UCSD-AML1 (cell line): ENCODE measurements around the gene CIZ1.
"Not testable (repeated sequence)": the region's sequence is repeated elsewhere in the genome, so short reads cannot be mapped to it uniquely, and the experiment has no call there.

Source experiments
- DNase-seq: peaks from one replicate; lab custom pipeline; 2025; ENCODE audit not compliant: unreplicated experiment; lab: John Stamatoyannopoulos, UW

Gene CIZ1

GRCh38 chr9:128149001-128149701, 42.2 kb downstream of the CIZ1 start, which contains the start of gene LCN2:
Gene LCN2 (plus strand): TSS chr9:128149453. CDS start chr9:128149526, 73 bp downstream.
- no peak for DNase-seq

GRCh38 chr9:128148509-128149000, 42.8 kb downstream of the CIZ1 start:
- DNase-seq: no peak

GRCh38 chr9:128146591-128147120, 44.7 kb downstream of the CIZ1 start:
- DNase-seq: no peak

GRCh38 chr9:128145951-128146351, 45.4 kb downstream of the CIZ1 start:
- no peak for DNase-seq

GRCh38 chr9:128145536-128145935, 45.8 kb downstream of the CIZ1 start:
- no peak for DNase-seq

GRCh38 chr9:128144239-128145181, 46.9 kb downstream of the CIZ1 start:
- no peak for DNase-seq

GRCh38 chr9:128143525-128144238, 47.7 kb downstream of the CIZ1 start:
- no peak for DNase-seq

GRCh38 chr9:128142596-128142995, 48.8 kb downstream of the CIZ1 start:
- no peak for DNase-seq

GRCh38 chr9:128142061-128142460, 49.3 kb downstream of the CIZ1 start:
- peak; percentile 50 for DNase-seq

GRCh38 chr9:128141604-128142003, 49.8 kb downstream of the CIZ1 start:
- no peak for DNase-seq

GRCh38 chr9:128139621-128140020, 51.8 kb downstream of the CIZ1 start:
- DNase-seq: no peak

- DNase-seq: no peak
Measured at GRCh38 chr9:128138001-128138400, 53.4 kb downstream of the CIZ1 start.

- DNase-seq: no peak
Measured at GRCh38 chr9:128136816-128137793, 54.3 kb downstream of the CIZ1 start.

- DNase-seq: not testable (repeated sequence)
Measured at GRCh38 chr9:128135561-128135960, 55.8 kb downstream of the CIZ1 start.

GRCh38 chr9:128132139-128132538, 59.2 kb downstream of the CIZ1 start:
- not testable (repeated sequence) for DNase-seq

- not testable (repeated sequence) for DNase-seq
Measured at GRCh38 chr9:128131346-128131745, 60.0 kb downstream of the CIZ1 start.

- not testable (repeated sequence) for DNase-seq
Measured at GRCh38 chr9:128130651-128131050, 60.7 kb downstream of the CIZ1 start.

GRCh38 chr9:128129976-128130590, 61.3 kb downstream of the CIZ1 start:
- DNase-seq: not testable (repeated sequence)
